Natural killer cell (primary cell): ENCODE data around the gene SMIM9. TPM values are rescaled to one million over a fixed set of nuclear protein-coding genes. Genes with fewer than 3 reads are reported as not detected.

Experiments
- ATAC-seq, 3 donors: fragments of 150-1000 bp in 2 of 3; fragments of 200-7000 bp in 1 of 3; cut with Tn5 transposase; 1 replicate in 1 of 3; 2 replicates in 2 of 3; pipeline ENCODE4 v1.10.0; 2021; ENCODE audit warnings: mild to moderate bottlenecking in 2 of 3, moderate library complexity in 2 of 3
- DNase-seq, 2 donors: peaks; one replicate each; pipeline versions ENCODE4 v3.0.0 to v3.0.0-alpha.2; 2013 to 2021; ENCODE audit warnings: mixed read lengths in 1 of 2
- H3K27ac ChIP-seq: one replicate; pipeline ENCODE4 v1.5.1; 2013; ENCODE audit warnings: mild to moderate bottlenecking, low read length
- H3K27me3 ChIP-seq: one replicate; pipeline ENCODE4 v1.6.1; 2013; ENCODE audit warnings: low read length; ENCODE audit not compliant: control insufficient read depth, insufficient read depth
- H3K36me3 ChIP-seq: one replicate; pipeline ENCODE4 v1.6.1; 2013; ENCODE audit warnings: low read length; ENCODE audit not compliant: control insufficient read depth, insufficient read depth
- H3K4me1 ChIP-seq: one replicate; pipeline ENCODE4 v1.6.1; 2013; ENCODE audit warnings: low read length; ENCODE audit not compliant: control insufficient read depth, insufficient read depth
- H3K4me3 ChIP-seq: one replicate; pipeline ENCODE4 v1.5.1; 2013; ENCODE audit warnings: low read length
- H3K9me3 ChIP-seq: one replicate; pipeline ENCODE4 v1.6.1; 2013; ENCODE audit warnings: low read length; ENCODE audit not compliant: control insufficient read depth, insufficient read depth
- H3K27ac Mint-ChIP-seq, 2 donors: one replicate each; pipeline ENCODE4 v1.8.0; 2022; ENCODE audit warnings: mild to moderate bottlenecking in 2 of 2, mixed read lengths in 2 of 2, moderate library complexity in 1 of 2
- H3K27me3 Mint-ChIP-seq, 2 donors: one replicate each; pipeline ENCODE4 v1.8.0; 2022; ENCODE audit warnings: low read depth in 2 of 2, mixed read lengths in 2 of 2
- H3K36me3 Mint-ChIP-seq: one replicate; pipeline ENCODE4 v1.8.0; 2022; ENCODE audit warnings: mixed read lengths
- H3K4me1 Mint-ChIP-seq, 2 donors: one replicate each; pipeline ENCODE4 v1.8.0; 2022; ENCODE audit warnings: mixed read lengths in 2 of 2
- H3K4me3 Mint-ChIP-seq: one replicate; pipeline ENCODE4 v1.8.0; 2022; ENCODE audit warnings: mild to moderate bottlenecking, moderate library complexity, mixed read lengths
- H3K9me3 Mint-ChIP-seq, 2 donors: one replicate each; pipeline ENCODE4 v1.8.0; 2022; ENCODE audit warnings: mixed read lengths in 2 of 2
- WGBS: methylation state at CpG from one replicate; pipeline ENCODE4 v1.1.7; 2013; ENCODE audit warnings: missing lambda C conversion rate; ENCODE audit not compliant: insufficient coverage; 5-methylcytosine and 5-hydroxymethylcytosine counted together
- intact Hi-C: fragments of 100-400 bp; cut with micrococcal nuclease; formaldehyde crosslinking; loops from one replicate; pipeline ENCODE4 v1.14.2; 2022
- total RNA-seq, 4 donors: library from RNA; stranded (reverse); fragments of 120-200 nt in 1 of 4; gene quantifications; one replicate each; pipeline versions ENCODE4 v1.2.3 to v1.2.4, GENCODE V29; 2013 to 2022
- TF ChIP-seq, protein P1 (sequence below): fragments of 200-600 bp; IDR thresholded peaks from one replicate; pipeline ENCODE4 v1.8.0; 2022; ENCODE audit warnings: antibody characterized with exemption

The SMIM9 gene
- total RNA-seq, 3 donors from 2014 or later (not counting 1 experiment from before 2014, with no cell fraction given), result not detected

DNA sequence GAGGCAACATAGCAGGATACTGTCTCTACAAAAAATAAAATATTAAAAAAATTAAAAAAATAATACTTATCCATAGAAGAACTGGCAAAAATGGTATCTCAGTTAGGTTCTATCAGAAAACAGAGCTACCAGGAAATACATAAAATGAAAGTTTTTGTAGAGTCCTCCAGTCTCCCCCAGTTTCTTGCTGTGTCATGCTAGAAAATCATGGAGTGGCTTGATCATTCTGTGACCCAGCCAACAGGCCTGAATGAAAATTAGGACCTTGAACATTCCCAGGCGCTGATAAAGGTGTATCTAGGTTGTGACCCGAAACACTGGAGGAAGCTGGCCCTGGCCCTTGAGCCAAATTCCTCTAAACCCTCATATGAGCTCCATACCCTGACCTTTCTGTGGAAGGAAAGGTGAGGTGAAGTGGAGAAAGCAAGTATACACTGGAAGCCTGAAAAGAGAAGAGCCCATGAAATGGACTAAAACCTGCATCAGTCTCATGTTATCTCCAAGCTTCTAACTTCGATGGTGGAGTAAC, 652 bp downstream of the SMIM9 start:
- H3K27me3 Mint-ChIP-seq, result no peaks in the 10 kb centered on the region
- Histone ChIP-seq H3K36me3 (no peaks in the 10 kb centered on the region), H3K4me1 (no peaks in the 10 kb centered on the region), H3K27me3 (no peaks in the 10 kb centered on the region), H3K9me3 (no peaks in the 10 kb centered on the region), H3K27ac (no peak overlapping the region), H3K4me3 (no peak overlapping the region)
- no peaks in the 10 kb centered on the region for H3K36me3 Mint-ChIP-seq
- intact Hi-C loops, result no loop called here
- ATAC-seq (no peak), DNase-seq (no peak)
- no peak overlapping the region for H3K4me3 Mint-ChIP-seq
- TF ChIP-seq, protein P1, sequence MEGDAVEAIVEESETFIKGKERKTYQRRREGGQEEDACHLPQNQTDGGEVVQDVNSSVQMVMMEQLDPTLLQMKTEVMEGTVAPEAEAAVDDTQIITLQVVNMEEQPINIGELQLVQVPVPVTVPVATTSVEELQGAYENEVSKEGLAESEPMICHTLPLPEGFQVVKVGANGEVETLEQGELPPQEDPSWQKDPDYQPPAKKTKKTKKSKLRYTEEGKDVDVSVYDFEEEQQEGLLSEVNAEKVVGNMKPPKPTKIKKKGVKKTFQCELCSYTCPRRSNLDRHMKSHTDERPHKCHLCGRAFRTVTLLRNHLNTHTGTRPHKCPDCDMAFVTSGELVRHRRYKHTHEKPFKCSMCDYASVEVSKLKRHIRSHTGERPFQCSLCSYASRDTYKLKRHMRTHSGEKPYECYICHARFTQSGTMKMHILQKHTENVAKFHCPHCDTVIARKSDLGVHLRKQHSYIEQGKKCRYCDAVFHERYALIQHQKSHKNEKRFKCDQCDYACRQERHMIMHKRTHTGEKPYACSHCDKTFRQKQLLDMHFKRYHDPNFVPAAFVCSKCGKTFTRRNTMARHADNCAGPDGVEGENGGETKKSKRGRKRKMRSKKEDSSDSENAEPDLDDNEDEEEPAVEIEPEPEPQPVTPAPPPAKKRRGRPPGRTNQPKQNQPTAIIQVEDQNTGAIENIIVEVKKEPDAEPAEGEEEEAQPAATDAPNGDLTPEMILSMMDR, result no peak
- peaks cover 0 to 4% of the 10 kb centered on the region in 2 donors for H3K4me1 Mint-ChIP-seq
- H3K27ac Mint-ChIP-seq, result no peak overlapping the region
- no peaks in the 10 kb centered on the region for H3K9me3 Mint-ChIP-seq
- WGBS, result 100% methylated on average over 1 of the region's 3 CpGs

DNA sequence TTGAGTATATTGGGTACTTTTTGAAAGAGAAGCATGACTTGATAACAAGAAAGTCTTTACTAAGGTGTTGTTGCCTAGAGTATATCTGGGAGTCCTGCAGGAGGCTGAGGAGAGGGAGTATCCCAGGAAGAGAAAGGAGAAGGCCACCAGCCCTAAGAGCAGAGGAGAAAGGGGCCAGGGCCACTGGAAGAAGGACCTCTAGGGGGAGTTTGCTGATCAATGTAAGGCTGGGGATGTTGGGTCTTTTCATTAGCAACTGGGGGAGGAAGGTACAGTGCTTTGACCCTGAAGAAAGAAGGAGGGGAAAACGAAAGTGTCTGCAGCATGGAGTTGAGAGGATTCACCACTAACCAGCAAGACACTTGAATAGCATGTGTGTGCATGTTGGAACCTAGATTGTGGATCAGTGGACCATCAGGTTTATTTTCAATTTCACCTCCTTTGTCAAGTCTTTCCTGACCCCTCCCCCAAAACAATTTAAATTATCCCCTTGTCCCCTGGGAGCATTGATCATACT, 4.5 kb downstream of the SMIM9 start:
- no peak overlapping the region for H3K4me3 Mint-ChIP-seq
- TF ChIP-seq, protein P1, result no peak
- Histone ChIP-seq H3K4me3 (no peak overlapping the region), H3K4me1 (peaks cover 4% of the 10 kb centered on the region), H3K27me3 (no peaks in the 10 kb centered on the region), H3K27ac (no peak overlapping the region), H3K9me3 (no peaks in the 10 kb centered on the region), H3K36me3 (no peaks in the 10 kb centered on the region)
- H3K9me3 Mint-ChIP-seq, result no peaks in the 10 kb centered on the region
- intact Hi-C loops, result no loop called here
- H3K36me3 Mint-ChIP-seq, result no peaks in the 10 kb centered on the region
- H3K27me3 Mint-ChIP-seq, result no peaks in the 10 kb centered on the region
- DNase-seq (peak in 1 of 2 donors; percentile 2), ATAC-seq (no peak)
- WGBS, result 67% methylated on average over 1 of the region's 1 CpG
- peaks cover 9 to 11% of the 10 kb centered on the region in 2 donors for H3K4me1 Mint-ChIP-seq
- H3K27ac Mint-ChIP-seq, result peak overlapping the region in 1 of 2 donors; percentile 3

DNA sequence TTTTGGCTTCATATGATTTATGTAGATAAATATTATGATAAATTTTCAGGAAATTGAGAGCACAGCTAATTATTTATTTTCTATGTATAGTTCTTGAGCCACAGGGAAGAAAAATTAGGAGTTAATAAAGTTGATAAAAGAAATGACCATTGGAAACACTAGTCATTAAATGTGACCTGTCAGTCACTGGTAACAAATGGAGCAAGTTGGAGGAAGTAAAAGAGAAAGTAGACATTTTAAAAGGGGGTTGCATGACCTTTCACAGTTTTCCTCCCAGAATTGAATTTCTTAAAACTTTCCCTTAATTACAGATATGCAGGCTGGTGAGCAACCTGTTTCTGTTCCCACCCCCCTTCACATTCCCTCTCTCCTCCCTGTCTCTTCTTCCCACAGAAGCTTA, 5.3 kb downstream of the SMIM9 start:
- intact Hi-C loops, result no loop called here
- no peak overlapping the region for H3K4me3 Mint-ChIP-seq
- no peaks in the 10 kb centered on the region for H3K27me3 ChIP-seq
- DNase-seq (no peak), ATAC-seq (no peak)
- H3K27ac ChIP-seq, result no peak overlapping the region
- no peaks in the 10 kb centered on the region for H3K27me3 Mint-ChIP-seq
- H3K4me1 Mint-ChIP-seq, result peaks cover 9 to 11% of the 10 kb centered on the region in 2 donors
- no peak overlapping the region for H3K4me3 ChIP-seq
- no peaks in the 10 kb centered on the region for H3K9me3 Mint-ChIP-seq
- H3K27ac Mint-ChIP-seq, result no peak overlapping the region
- TF ChIP-seq, protein P1, result no peak
- peaks cover 4% of the 10 kb centered on the region for H3K4me1 ChIP-seq
- no peaks in the 10 kb centered on the region for H3K36me3 ChIP-seq
- no peaks in the 10 kb centered on the region for H3K36me3 Mint-ChIP-seq
- H3K9me3 ChIP-seq, result no peaks in the 10 kb centered on the region

DNA sequence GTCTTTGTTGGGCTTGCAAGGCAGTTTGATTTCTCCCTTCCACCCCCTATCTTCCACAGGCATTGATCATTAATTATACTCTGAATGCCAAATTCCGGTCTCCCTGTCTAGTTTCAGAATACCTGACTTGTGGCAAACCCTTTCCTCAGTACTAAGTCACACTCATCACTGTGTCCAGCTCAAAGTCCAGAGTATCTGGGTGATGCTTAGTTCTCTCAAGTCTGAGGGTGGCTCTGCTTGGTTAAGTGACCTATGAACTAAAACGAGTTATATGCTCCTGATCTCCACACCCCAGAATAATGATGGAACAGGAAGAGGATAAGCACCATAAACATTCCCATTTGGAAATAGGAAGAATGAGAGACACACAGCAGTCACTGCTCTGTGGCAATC, 6.5 kb downstream of the SMIM9 start:
- ATAC-seq (no peak), DNase-seq (no peak)
- no peaks in the 10 kb centered on the region for H3K27me3 ChIP-seq
- TF ChIP-seq, protein P1, result no peak
- H3K4me3 ChIP-seq, result no peak overlapping the region
- Mint-ChIP-seq H3K27ac (peak overlapping the region in 1 of 2 donors; percentile 66), H3K36me3 (no peaks in the 10 kb centered on the region), H3K4me3 (no peak overlapping the region), H3K27me3 (no peaks in the 10 kb centered on the region), H3K4me1 (peaks cover 9 to 11% of the 10 kb centered on the region in 2 donors), H3K9me3 (no peaks in the 10 kb centered on the region)
- peaks cover 4% of the 10 kb centered on the region for H3K4me1 ChIP-seq
- intact Hi-C loops, result no loop called here
- no peaks in the 10 kb centered on the region for H3K9me3 ChIP-seq
- no CpG with 5 or more reads among the region's 2 CpGs for WGBS
- H3K27ac ChIP-seq, result no peak overlapping the region
- no peaks in the 10 kb centered on the region for H3K36me3 ChIP-seq
